ENCODE results near the gene PAPPA2. TPM values are rescaled to one million over a fixed set of nuclear protein-coding genes. Genes with fewer than 3 reads are reported as not detected.

The PAPPA2 gene
- total RNA-seq, 4 donors from 2014 or later = under 0.01 to 3.1 (median 0.45) TPM

DNA sequence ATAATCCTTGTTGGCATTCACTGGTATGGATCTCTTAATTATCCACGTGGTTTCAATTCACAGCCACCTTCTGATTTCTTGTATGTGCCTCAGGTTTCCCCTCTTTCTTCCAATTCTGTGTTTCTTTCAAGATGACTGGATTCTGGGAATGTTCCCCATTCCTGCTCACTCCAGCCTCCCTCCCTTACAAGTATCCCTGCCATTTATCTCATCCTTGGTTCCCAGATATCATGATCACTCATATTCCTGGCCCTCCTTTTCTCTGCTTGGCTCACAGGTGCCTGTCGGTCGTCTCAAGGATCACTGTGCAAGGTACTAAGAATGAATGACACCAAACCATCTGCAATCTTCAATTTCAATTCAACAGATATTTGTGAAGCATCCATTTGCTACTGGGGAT is 422.4 kb downstream of the PAPPA2 start:
- TF ChIP-seq POLR2A (IDR thresholded peaks at IDR 0.05; ENCODE audit: low read depth) = no peak
- TF ChIP-seq POLR2AphosphoS5 (IDR thresholded peaks at IDR 0.05) = no peak
- TF ChIP-seq, protein P1, sequence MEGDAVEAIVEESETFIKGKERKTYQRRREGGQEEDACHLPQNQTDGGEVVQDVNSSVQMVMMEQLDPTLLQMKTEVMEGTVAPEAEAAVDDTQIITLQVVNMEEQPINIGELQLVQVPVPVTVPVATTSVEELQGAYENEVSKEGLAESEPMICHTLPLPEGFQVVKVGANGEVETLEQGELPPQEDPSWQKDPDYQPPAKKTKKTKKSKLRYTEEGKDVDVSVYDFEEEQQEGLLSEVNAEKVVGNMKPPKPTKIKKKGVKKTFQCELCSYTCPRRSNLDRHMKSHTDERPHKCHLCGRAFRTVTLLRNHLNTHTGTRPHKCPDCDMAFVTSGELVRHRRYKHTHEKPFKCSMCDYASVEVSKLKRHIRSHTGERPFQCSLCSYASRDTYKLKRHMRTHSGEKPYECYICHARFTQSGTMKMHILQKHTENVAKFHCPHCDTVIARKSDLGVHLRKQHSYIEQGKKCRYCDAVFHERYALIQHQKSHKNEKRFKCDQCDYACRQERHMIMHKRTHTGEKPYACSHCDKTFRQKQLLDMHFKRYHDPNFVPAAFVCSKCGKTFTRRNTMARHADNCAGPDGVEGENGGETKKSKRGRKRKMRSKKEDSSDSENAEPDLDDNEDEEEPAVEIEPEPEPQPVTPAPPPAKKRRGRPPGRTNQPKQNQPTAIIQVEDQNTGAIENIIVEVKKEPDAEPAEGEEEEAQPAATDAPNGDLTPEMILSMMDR (IDR thresholded peaks at IDR 0.05) = no peak
- no peak for TF ChIP-seq EP300 (IDR thresholded peaks at IDR 0.05)
- Histone ChIP-seq H3K9me3 (no peaks in the 10 kb centered on the region), H3K4me3 (no peak overlapping the region), H3K27me3 (peaks cover 0 to 3% (median 0%) of the 10 kb centered on the region in 4 donors), H3K27ac (replicated peaks in 1 of 4) (no peak overlapping the region), H3K36me3 (no peaks in the 10 kb centered on the region), H3K4me1 (peaks cover 3 to 5% (median 4%) of the 10 kb centered on the region in 4 donors)
- intact Hi-C loops (cut with DNase I) = no loop called here
- DNase-seq (ENCODE audit: extremely low spot score) = no peak
- WGBS = 74% methylated on average over 3 of the region's 3 CpGs

DNA sequence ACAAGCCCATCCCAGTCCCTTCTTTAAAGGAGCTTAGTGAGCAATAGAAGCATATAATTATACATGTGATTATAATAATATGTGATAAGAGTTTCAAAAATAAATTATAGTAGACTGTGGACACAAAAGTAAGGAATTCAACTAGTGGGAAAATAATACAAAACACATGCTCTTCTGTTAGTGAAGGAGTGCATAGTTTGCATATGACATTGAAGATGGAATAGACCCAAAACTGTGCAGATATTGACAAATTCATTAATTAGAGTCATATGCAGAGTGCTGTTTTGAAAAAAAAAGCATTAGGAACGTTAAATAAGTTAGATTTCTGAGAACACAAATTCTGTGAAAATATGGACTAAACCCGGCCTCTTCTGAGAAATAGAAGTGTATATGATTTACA is 422.8 kb downstream of the PAPPA2 start:
- no peaks in the 10 kb centered on the region for H3K36me3 ChIP-seq
- intact Hi-C loops (cut with DNase I) = no loop called here
- H3K9me3 ChIP-seq = no peaks in the 10 kb centered on the region
- H3K27ac ChIP-seq (replicated peaks in 1 of 4) = no peak overlapping the region
- no peak for DNase-seq (ENCODE audit: extremely low spot score)
- H3K4me1 ChIP-seq = peaks cover 2 to 4% (median 2%) of the 10 kb centered on the region in 4 donors
- WGBS = 87% methylated on average over 2 of the region's 2 CpGs
- no peak overlapping the region for H3K4me3 ChIP-seq
- TF ChIP-seq POLR2A (IDR thresholded peaks at IDR 0.05; ENCODE audit: low read depth) = no peak
- TF ChIP-seq POLR2AphosphoS5 (IDR thresholded peaks at IDR 0.05) = no peak
- TF ChIP-seq, protein P1 (IDR thresholded peaks at IDR 0.05) = no peak
- TF ChIP-seq EP300 (IDR thresholded peaks at IDR 0.05) = no peak
- peaks cover 0 to 3% (median 0%) of the 10 kb centered on the region in 4 donors for H3K27me3 ChIP-seq

DNA sequence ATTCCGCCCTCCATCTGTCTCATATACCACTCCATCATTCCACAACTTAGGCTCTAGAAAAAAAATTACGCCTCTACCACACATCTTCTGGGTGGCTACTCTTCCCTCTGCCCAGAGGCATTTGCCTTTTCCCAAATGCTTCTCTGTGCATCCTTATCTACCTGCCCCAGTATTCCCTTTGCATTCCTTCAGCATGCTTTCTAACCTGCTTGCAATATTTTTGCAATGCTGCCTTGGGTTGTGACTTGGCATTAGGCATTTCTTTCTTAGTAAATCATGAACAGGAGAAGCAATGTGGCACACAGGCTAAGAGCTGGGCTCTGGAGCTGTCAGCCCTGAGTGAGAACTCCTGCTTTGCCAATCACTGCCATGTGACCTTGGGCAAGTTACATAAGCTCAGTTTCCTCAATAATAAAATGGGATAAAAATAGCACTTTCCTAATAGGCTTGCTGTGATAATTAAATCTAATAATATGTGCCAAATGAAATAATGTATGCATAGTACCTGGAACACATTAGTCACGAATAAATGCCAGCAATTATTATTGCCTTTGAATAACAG is 425.6 kb downstream of the PAPPA2 start:
- intact Hi-C loops (cut with DNase I) = no loop called here
- Histone ChIP-seq H3K4me1 (peaks cover 0 to 4% (median 0%) of the 10 kb centered on the region in 4 donors), H3K27ac (replicated peaks in 1 of 4) (no peak overlapping the region), H3K4me3 (no peak overlapping the region), H3K9me3 (no peaks in the 10 kb centered on the region), H3K27me3 (peaks cover 0 to 3% (median 0%) of the 10 kb centered on the region in 4 donors), H3K36me3 (no peaks in the 10 kb centered on the region)
- TF ChIP-seq EP300 (IDR thresholded peaks at IDR 0.05) (no peak), POLR2AphosphoS5 (IDR thresholded peaks at IDR 0.05) (no peak), POLR2A (IDR thresholded peaks at IDR 0.05; ENCODE audit: low read depth) (no peak)
- TF ChIP-seq, protein P1 (IDR thresholded peaks at IDR 0.05) = no peak
- WGBS = 93% methylated on average over 3 of the region's 3 CpGs
- DNase-seq (ENCODE audit: extremely low spot score) = no peak

DNA sequence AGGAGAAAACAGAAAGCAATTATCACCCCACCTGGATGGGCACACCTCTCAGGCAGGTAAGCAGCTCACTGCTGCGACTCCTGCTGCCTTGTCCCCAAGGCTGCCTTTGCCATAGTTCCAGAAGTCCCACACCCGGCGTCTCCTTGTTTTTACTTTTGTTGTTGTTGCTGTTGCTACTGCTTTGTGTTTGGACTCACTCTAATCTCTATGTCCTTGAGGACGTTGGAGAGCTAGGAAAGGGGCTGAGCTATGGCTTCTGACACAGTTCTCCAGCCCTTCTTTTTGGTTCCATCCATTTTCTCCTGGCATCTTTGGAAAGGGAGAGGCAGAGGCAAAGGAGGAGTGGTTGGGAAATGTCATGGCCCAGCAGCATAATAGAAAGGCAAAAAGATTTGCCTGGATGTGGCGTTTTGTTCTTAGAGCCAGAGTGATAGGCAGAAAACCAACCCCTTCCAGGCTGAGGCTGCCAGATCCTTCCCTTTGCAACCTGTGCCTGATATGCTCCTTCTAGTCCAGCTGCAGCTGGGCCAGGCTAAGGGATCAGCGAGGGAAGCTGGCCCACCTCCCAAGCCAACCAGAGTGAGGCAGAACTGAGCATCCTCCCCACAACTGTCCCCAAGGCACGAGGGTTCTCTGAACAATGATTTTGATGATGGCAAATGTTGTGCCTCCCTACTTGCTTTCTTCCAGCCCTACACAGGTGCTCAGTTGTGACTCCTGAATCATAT is 430.8 kb downstream of the PAPPA2 start:
- H3K4me3 ChIP-seq = no peak overlapping the region
- intact Hi-C loops (cut with DNase I) = no loop called here
- peaks cover 4 to 10% (median 9%) of the 10 kb centered on the region in 4 donors for H3K4me1 ChIP-seq
- no peaks in the 10 kb centered on the region for H3K36me3 ChIP-seq
- no peaks in the 10 kb centered on the region for H3K9me3 ChIP-seq
- TF ChIP-seq EP300 (IDR thresholded peaks at IDR 0.05) (no peak), POLR2AphosphoS5 (IDR thresholded peaks at IDR 0.05) (no peak), POLR2A (IDR thresholded peaks at IDR 0.05; ENCODE audit: low read depth) (no peak)
- TF ChIP-seq, protein P1 (IDR thresholded peaks at IDR 0.05) = no peak
- DNase-seq (ENCODE audit: extremely low spot score) = no peak
- H3K27me3 ChIP-seq = peaks cover 0 to 36% (median 0%) of the 10 kb centered on the region in 4 donors
- H3K27ac ChIP-seq (replicated peaks in 1 of 4) = no peak overlapping the region
- WGBS = 65% methylated on average over 5 of the region's 7 CpGs

Measured in esophagus muscularis mucosa (tissue), 4 donors.